Measurements from ENCODE around the gene RPS5. TPM values are rescaled to one million over a fixed set of nuclear protein-coding genes. Genes with fewer than 3 reads are reported as not detected.
A peak's percentile ranks its signal among the peaks of the same experiment; 100 is the strongest.

RPS5 gene
- total RNA-seq, result 1,000 to 10,000 TPM in 1 of 2 donors, 100 to 1,000 TPM in 1; 927 to 1,036 TPM
- polyA plus RNA-seq, result 1,000 to 10,000 TPM; 1,145 to 1,802 TPM
- long read RNA-seq, donor 1, transcript RPS5-202 (5 exons, 1,520 nt), result minor isoform, 65 of 1,064 reads
- long read RNA-seq, donor 1, transcript RPS5-201 (6 exons, 740 nt), result major isoform, 688 of 1,064 reads
- long read RNA-seq, donor 1, transcript RPS5-207 (1 exons, 1,747 nt), result minor isoform, 20 of 1,064 reads
- long read RNA-seq, donor 1, transcript RPS5-206 (4 exons, 970 nt), result minor isoform, 13 of 1,064 reads
- long read RNA-seq, donor 1, partial matches to known transcripts, result 260 of 1,064 reads
- long read RNA-seq, donor 1, other reads (novel, unspliced or antisense), result 13 of 1,064 reads
- long read RNA-seq, donor 2, transcript RPS5-202 (5 exons, 1,520 nt), result minor isoform, 41 of 672 reads
- long read RNA-seq, donor 2, transcript RPS5-206 (4 exons, 970 nt), result minor isoform, 14 of 672 reads
- long read RNA-seq, donor 2, transcript RPS5-201 (6 exons, 740 nt), result major isoform, 445 of 672 reads
- long read RNA-seq, donor 2, transcript RPS5-207 (1 exons, 1,747 nt), result minor isoform, 14 of 672 reads
- long read RNA-seq, donor 2, partial matches to known transcripts, result 146 of 672 reads
- long read RNA-seq, donor 2, other reads (novel, unspliced or antisense), result 10 of 672 reads
- long read RNA-seq, donor 3, transcript RPS5-201 (6 exons, 740 nt), result major isoform, 506 of 687 reads
- long read RNA-seq, donor 3, transcript RPS5-202 (5 exons, 1,520 nt), result minor isoform, 42 of 687 reads
- long read RNA-seq, donor 3, transcript RPS5-207 (1 exons, 1,747 nt), result minor isoform, 9 of 687 reads
- long read RNA-seq, donor 3, partial matches to known transcripts, result 121 of 687 reads
- long read RNA-seq, donor 3, other reads (novel, unspliced or antisense), result 5 of 687 reads
- long read RNA-seq, donor 4, transcript RPS5-207 (1 exons, 1,747 nt), result minor isoform, 26 of 686 reads
- long read RNA-seq, donor 4, transcript RPS5-206 (4 exons, 970 nt), result minor isoform, 6 of 686 reads
- long read RNA-seq, donor 4, transcript RPS5-202 (5 exons, 1,520 nt), result minor isoform, 41 of 686 reads
- long read RNA-seq, donor 4, transcript RPS5-201 (6 exons, 740 nt), result major isoform, 428 of 686 reads
- long read RNA-seq, donor 4, partial matches to known transcripts, result 183 of 686 reads
- long read RNA-seq, donor 4, other reads (novel, unspliced or antisense), result 0 of 686 reads
- long read RNA-seq, donor 5, transcript RPS5-201 (6 exons, 740 nt), result major isoform, 885 of 1,315 reads
- long read RNA-seq, donor 5, transcript RPS5-207 (1 exons, 1,747 nt), result minor isoform, 18 of 1,315 reads
- long read RNA-seq, donor 5, transcript RPS5-202 (5 exons, 1,520 nt), result minor isoform, 94 of 1,315 reads
- long read RNA-seq, donor 5, transcript RPS5-206 (4 exons, 970 nt), result minor isoform, 8 of 1,315 reads
- long read RNA-seq, donor 5, partial matches to known transcripts, result 281 of 1,315 reads
- long read RNA-seq, donor 5, other reads (novel, unspliced or antisense), result 17 of 1,315 reads

DNA sequence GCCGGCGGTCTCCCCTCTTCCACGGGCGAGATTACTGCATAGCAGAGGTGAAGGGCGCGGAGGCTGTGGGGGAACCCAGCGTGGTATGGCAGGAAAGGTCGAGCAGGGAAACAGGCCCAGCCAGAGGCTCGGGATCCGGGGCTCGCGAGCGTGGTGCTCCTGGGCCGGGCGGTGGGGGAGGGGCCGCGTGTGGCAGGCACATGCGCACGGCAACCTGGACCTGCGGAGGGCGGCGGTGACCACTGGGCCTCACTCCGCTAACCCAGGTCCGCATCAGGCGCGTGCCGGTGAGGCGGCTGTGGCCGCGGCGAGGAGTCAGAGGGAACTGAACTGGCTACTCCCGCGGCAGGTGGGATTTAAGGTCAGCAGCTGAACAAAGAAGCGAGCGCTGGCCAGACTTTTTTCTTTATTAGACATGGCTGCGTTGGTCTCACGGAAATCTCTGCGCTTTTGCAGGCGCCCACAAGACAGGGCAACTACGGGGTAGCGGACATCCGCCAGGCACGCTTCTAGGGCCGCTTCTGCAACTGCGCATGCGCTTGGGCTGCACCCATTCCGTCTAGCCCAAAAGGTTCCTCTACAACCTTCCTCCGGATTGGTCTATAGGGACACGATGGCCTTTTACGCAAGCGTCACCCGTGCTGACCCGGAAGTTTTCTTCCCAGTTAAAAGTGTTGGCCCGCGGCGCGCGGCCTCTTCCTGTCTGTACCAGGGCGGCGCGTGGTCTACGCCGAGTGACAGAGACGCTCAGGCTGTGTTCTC is at the start of gene RPS5:
RPS5 (plus strand) TSS at position 694 of the 762 bp plus-strand sequence. CDS start 869 bp downstream, outside the sequence.
- Histone ChIP-seq H3K36me3 (ENCODE audit: control insufficient read depth in 4 of 4, insufficient read depth in 4 of 4, low read length in 4 of 4) (peaks cover 3 to 8% (median 7%) of the 10 kb centered on the region in 4 donors), H3K4me1 (ENCODE audit: control insufficient read depth in 5 of 5, insufficient read depth in 5 of 5, low read length in 5 of 5) (peaks cover 0 to 25% (median 17%) of the 10 kb centered on the region in 5 donors), H3K9ac (ENCODE audit: insufficient read depth in 1 of 2, low read length in 2 of 2) (peak within 1 kb of the TSS; percentile 80 to 94), H3K9me3 (ENCODE audit: control insufficient read depth in 4 of 4, insufficient read depth in 3 of 4, low read length in 3 of 4) (no peaks in the 10 kb centered on the region), H3K27me3 (ENCODE audit: control insufficient read depth in 3 of 3, insufficient read depth in 3 of 3, low read length in 2 of 3) (no peaks in the 10 kb centered on the region), H3K27ac (ENCODE audit: low read depth in 1 of 2, low read length in 1 of 2) (peak within 1 kb of the TSS; percentile 97 to 99), H3K4me3 (peak within 1 kb of the TSS; percentile 77)
- WGBS, 2 donors, result 0 to 1% methylated on average over 57 to 64 of the region's 64 CpGs
- TF ChIP-seq, protein P1, sequence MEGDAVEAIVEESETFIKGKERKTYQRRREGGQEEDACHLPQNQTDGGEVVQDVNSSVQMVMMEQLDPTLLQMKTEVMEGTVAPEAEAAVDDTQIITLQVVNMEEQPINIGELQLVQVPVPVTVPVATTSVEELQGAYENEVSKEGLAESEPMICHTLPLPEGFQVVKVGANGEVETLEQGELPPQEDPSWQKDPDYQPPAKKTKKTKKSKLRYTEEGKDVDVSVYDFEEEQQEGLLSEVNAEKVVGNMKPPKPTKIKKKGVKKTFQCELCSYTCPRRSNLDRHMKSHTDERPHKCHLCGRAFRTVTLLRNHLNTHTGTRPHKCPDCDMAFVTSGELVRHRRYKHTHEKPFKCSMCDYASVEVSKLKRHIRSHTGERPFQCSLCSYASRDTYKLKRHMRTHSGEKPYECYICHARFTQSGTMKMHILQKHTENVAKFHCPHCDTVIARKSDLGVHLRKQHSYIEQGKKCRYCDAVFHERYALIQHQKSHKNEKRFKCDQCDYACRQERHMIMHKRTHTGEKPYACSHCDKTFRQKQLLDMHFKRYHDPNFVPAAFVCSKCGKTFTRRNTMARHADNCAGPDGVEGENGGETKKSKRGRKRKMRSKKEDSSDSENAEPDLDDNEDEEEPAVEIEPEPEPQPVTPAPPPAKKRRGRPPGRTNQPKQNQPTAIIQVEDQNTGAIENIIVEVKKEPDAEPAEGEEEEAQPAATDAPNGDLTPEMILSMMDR (IDR thresholded peaks at IDR 0.05; ENCODE audit: control extremely low read depth, extremely low read depth), result no peak
- DNase-seq, result peak; percentile 97 to 100 (median 99)
- ATAC-seq (ENCODE audit: insufficient read depth, low FRiP score), result peak; percentile 92

DNA sequence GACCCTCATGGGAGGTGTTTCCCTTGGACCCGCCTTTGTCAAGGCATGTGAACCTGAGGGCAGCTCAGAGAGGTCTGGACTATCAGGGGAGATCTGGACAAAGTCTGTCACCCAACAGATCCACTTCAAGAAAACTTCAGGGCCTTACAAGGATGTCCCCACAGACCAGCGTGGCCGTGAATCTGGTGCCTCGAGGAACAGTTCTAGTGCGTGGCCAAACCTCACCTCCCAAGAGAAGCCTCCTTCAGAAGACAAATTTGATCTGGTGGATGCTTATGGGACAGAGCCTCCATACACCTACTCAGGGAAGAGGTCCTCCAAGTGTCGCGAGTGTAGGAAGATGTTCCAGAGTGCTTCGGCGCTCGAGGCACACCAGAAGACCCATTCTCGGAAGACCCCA is 48.7 kb upstream of the RPS5 start:
- H3K36me3 ChIP-seq (ENCODE audit: control insufficient read depth in 4 of 4, insufficient read depth in 4 of 4, low read length in 4 of 4), result peaks cover 0 to 38% (median 23%) of the 10 kb centered on the region in 4 donors
- TF ChIP-seq, protein P1 (IDR thresholded peaks at IDR 0.05; ENCODE audit: control extremely low read depth, extremely low read depth), result no peak
- H3K27ac ChIP-seq (ENCODE audit: low read depth in 1 of 2, low read length in 1 of 2), result no peak overlapping the region
- ATAC-seq (ENCODE audit: insufficient read depth, low FRiP score), result no peak
- no peaks in the 10 kb centered on the region for H3K27me3 ChIP-seq (ENCODE audit: control insufficient read depth in 3 of 3, insufficient read depth in 3 of 3, low read length in 2 of 3)
- no peak overlapping the region for H3K9ac ChIP-seq (ENCODE audit: insufficient read depth in 1 of 2, low read length in 2 of 2)
- no peak overlapping the region for H3K4me3 ChIP-seq
- H3K4me1 ChIP-seq (ENCODE audit: control insufficient read depth in 5 of 5, insufficient read depth in 5 of 5, low read length in 5 of 5), result peaks cover 0 to 1% (median 0%) of the 10 kb centered on the region in 5 donors
- H3K9me3 ChIP-seq (ENCODE audit: control insufficient read depth in 4 of 4, insufficient read depth in 3 of 4, low read length in 3 of 4), result peaks cover 0 to 10% (median 0%) of the 10 kb centered on the region in 4 donors
- no peak for DNase-seq
- 97% methylated on average over 11 of the region's 11 CpGs for WGBS, 2 donors
